HG03575 (cell line): ENCODE measurements around the gene TCF7L2.

Source experiments
- ATAC-seq: cut with Tn5 transposase; IDR thresholded peaks from one replicate; pipeline ENCODE4 v1.9.1; 2021; ENCODE audit not compliant: unreplicated experiment, insufficient number of reproducible peaks, low FRiP score; ENCODE audit errors: extremely low read depth

TCF7L2 gene

DNA sequence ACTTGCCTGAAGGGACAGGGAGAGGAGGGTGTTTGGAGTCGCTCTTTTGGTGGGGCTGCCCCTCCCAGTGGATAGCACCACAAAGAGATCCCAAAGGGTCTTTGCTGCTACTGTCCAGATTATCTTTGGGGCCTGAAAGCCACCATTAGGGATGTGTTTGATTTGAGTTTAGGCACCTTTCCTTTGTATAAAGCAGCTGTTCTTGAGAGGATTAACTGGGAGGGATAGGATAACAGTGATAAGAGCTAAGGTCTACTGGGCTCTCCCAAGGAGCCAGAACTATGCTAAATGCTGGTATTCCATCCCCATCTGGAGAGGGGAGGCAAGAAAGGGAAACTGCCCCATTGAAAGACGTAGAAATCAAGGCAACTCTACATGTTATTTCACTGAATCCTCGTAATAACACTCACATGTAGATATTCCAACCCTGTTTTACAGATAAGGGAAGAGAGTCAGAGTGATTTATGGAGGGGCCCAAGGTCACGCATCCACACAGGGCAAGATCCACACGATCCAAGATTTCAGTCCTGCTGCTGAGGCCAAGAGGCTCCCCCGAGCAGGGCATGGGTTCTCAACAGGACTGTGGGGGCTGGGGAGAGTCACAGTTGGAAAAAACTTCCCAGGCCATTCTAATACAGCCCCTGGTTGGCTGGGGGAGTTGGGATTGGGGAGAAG lies 11.1 kb upstream of the TCF7L2 start:
- no peak for ATAC-seq

DNA sequence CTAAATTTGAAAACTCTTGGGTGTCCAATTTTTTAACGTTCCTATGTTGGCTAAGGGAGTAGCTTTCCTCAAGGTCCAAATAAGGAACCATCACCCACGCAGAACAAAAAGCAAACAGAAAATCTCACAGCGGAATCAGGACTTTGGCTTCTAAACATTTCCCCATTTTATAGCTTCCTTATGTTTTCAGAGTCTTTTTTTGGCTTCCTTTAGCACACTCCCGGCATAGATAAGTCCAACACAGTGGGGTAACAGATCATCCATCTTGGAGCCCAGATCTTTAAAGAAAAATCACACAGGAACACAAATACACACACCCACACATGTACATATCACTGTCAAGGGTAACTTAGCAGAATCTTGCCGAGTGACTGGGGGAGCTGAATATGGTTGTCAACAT lies 4.2 kb upstream of the TCF7L2 start:
- no peak for ATAC-seq

DNA sequence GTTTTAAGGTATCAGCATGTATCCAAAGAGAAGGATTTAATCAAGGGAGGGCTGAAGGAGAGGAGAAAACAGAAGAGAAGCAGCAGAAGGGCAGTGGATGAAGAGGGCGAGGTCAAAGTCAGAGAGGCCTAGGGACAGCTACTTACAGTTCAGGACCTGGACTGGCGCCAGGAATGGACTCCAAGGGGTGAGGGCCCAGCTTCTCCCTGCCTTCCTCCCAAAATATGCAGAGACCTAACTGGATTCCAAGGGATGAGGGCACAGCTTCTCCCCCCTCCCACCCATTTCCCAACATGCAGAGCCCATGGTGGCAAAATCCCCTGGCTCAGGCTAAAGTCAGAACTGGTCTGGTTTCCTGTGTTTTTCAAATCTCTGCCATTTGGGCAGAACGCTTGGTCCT lies 3.4 kb upstream of the TCF7L2 start:
- no peak for ATAC-seq

DNA sequence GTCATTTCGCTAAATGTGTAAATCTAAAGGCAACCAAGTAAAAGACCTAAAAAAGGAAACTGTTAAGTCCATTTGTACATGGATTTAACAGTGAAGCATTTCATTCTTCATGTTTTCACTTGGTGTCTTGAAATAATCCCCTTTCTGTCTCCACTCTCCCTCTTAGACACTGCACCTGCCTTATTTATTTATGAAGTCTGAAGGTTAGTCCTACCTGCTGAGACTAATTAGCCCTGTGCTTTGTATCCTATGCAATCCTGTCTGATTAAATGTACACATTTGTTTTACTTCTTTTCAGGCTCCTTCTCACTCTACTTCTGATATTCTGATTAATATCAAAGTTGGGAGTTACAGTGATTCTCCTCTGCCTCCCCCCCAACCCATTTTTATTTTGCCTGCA lies 1.9 kb upstream of the TCF7L2 start:
- ATAC-seq, result no peak

DNA sequence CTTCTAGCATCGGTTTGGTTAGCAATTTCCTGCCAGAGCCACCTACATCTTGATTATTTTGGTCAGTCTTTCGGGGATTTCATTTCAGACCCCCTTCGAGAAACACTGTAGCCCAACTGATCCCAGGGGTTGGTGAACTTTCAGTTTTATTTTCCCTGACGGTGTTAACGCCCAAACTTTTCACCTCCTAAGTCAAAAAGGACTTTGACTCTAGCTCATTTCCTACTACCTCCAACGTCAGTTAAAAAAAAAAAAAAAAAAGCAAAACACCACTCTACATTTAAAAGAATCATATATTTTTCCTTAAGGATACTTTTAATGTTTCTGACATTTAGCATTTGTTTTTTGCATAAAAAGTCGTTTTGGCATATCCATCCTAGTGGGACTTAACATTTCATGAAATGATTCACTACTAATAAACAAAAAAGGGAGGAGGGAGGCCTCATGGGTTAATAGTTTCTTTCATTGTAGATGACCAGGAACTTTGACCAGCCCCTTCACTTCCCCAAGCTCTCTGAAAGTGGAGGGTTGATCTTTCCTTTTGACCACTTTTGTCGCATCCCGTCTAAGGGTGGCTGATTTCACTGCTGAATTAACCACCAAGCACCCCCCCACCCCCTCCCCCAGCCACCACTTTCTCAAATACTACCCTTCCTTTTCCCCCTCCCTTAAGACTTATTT lies 764 bp upstream of the TCF7L2 start:
- no peak for ATAC-seq

DNA sequence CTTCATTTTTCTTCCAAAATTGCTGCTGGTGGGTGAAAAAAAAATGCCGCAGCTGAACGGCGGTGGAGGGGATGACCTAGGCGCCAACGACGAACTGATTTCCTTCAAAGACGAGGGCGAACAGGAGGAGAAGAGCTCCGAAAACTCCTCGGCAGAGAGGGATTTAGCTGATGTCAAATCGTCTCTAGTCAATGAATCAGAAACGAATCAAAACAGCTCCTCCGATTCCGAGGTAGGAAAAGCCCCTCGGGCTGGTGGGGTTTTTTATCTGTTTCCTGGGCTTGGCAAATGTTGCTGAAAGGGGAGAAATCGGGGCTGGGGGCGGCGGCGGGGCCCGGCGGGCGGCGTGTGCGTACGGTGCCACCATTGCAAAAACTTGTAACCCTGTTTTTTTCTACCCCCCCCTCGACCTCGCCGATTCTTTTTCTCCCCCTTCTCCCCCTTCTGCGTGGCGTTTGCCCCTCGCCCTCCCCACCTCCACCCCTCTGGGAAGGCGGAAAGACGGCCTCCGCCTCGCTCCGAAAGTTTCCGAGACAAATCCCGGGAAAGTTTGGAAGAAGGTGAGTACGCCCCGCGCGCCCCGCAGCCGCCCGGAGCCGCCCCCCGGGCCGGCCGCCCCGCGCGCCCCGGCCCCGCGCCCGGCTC lies 789 bp downstream of the TCF7L2 start:
- ATAC-seq, result no peak

DNA sequence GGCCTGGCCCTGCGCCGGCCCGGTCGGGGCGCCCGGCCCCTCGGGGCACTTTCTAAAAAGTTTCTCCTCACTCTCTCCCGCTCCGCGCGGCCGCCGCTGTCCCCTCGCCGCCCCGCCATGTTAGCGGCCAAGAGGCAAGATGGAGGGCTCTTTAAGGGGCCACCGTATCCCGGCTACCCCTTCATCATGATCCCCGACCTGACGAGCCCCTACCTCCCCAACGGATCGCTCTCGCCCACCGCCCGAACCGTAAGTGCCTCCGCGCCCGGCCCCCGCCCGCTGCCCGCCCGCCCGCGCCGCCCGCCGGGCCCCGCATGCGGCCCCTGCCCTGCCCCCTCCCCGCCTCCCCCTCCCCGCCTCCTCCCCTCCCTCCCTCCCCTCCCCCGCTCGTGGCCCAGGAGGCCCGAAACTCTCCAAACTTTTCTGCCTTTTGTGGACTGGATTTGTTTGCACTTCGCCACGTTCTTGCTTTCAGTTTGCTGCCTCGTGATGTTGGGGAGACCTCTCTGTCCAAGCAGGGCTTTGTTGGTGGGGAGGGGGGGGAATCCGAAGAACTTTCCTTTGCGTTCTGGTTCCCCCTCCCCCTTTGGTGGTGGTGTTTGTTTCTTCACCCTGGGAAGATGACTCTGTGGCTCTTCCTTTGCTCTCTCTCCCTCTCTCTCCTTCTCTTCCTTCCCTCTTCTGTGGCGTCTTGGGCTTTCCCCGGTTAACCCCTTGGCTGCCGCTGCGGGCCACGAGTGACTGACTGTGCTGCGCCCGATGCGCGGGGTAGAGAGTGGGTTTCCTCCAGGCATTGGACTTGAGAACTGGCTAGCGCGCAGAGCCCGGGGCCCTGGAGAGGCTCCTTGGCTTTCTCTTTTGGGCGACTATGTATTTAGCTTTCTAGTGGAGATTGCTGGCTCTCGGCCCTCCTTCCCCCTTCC lies 1.6 kb downstream of the TCF7L2 start:
- ATAC-seq, result no peak

DNA sequence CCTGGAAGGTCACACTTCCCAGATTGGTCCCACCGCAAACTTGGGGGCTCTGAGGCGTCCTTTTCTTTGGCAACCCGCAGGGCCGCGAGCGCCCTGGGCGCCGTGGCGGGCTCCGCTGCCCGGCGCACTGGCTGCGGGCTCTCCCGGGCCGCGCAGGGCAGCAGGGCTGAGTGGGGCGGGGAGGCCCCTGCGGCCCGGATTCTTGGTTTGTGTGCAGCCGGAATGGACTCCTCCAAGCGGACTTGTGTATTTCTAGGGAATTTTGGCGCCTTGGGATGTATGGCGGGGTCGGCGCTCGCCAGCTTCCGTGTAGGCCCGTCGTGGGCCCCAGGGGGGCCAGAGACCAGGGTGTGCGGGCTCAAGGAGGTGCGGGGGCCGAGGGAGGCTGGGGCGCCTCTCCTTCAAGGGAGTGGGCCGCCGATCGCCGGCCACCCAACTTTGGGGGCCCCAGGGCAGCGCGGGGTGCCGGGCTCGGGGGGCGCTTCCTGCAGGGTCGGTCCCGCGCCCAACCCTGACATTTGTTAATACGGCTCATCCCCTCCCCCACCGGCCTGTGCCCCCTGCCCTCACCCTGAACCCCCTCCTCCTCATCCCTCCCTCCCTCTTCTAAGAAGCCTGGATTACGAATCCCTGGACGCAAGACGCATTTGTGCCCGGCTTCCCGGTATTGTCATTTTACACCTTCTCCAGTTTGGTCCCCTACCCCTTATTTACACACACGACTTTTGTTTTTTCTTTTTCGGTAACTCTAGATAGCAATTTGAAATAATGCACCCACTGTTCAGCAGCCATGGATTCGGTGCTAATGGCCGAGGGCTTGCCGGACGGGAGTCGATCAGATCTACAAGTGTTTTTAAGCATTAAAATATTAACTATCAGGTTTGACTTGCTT lies 2.5 kb downstream of the TCF7L2 start:
- ATAC-seq, result no peak

DNA sequence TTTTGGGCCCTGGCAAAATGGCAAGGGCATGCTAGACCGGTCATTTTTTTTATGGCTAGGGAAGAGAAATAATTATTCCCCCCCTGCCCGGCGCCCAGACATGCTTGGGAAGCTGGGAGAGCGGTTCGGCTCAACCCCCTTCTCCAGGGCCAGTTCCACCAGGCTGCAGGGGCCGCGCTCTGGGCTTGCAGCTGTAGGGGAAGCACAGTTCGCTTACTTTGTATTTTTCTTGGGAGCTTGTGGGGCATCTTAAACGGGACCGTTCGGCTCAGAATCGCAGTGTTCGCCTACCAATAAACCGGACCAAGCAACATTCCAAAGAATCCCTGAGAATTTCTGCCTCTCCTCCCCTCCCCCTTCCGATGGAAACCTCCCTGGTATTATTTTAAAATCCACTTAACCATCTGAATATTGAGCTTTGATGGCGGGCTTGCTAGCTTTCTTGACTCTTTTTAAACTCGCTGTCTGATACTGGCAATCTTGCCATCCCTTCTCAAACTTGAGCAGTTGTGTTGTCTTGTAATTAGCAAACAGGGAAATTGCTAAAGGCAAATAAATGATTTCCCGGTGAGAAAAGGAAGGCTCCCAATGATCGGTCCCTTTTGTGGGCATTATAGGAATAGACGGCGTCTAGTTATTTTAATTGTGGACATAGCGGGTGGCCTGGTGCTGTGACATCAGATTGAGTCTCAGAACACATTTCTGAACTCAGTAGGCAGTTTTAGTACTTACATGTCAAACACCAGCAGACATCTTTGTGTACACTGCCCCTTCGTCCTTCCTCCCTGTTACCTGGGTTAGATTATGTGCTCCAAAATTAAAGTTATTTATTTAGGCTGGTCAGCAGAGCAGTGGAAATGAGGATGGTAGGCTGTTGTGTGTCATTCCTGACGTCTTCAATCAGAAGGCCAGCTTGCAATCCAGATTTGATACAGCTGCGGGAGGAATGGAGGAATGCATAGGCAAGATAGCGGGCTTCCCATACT lies 3.4 kb downstream of the TCF7L2 start:
- ATAC-seq, result no peak

DNA sequence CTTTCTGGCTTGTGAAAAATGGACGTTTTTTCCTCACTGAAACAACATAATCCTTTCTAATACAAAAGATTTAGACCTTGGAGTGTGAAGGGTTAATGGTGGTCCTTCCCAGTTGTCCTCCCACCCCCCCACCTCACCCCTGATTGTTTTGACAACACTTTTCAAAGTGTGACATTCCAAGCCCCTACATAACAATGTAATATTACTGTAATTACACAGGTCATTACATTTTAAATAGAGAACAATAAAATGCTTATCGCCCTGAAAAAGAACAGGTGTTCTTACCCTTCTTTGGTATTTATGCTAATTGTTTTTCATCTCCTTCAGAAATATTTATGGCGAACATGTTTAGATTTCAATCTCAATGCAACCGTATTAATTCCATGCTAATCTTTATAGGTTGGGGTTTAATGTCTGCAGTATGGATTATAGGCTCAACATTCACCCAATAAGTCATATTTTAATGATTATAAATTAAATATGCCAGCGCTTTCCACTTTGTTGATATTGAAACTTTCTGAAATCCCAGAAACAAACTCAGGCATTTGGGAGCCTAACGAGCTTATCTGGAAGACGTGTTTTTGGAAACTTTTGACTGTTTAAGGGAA lies 5.0 kb downstream of the TCF7L2 start:
- ATAC-seq, result no peak

DNA sequence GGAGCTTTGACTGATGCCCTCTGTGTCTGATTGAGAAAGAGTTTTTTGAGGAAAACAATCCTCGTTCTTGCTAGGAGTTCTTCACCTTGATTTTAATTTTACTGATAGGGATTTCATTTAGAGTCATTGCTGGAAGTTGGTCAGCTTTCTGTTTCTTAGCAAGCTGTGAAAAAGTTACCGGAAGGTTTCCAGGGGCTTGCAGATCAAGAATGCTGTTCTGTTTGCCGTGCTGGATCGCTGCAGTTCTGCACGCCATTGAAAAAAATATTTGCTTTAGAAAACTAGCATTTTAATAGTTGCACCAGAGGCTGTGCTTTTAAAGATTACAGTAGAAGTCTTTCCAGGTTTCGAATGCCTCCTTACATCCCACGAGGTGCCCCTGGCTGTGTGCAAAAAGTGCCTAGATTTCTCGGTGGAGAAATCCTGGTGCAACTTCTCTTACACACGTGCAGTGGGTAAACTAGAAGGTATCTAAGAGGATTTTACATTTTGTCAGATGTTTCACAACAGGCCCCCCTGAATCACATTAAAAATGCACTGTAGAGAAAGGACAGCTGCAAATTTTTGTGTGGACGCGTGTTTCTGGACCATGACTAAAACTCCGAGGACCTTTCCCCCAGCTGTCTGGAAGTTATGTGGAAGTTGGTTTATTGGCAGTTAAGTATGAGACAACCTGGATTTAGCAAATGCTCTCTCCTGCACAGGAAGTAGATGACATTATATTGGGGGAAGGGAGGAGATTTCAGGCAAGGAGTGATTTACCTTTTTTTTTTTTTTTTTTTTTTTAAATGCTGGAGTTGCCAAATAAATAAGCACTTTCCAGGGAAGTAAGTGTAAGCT lies 5.8 kb downstream of the TCF7L2 start:
- ATAC-seq, result no peak

DNA sequence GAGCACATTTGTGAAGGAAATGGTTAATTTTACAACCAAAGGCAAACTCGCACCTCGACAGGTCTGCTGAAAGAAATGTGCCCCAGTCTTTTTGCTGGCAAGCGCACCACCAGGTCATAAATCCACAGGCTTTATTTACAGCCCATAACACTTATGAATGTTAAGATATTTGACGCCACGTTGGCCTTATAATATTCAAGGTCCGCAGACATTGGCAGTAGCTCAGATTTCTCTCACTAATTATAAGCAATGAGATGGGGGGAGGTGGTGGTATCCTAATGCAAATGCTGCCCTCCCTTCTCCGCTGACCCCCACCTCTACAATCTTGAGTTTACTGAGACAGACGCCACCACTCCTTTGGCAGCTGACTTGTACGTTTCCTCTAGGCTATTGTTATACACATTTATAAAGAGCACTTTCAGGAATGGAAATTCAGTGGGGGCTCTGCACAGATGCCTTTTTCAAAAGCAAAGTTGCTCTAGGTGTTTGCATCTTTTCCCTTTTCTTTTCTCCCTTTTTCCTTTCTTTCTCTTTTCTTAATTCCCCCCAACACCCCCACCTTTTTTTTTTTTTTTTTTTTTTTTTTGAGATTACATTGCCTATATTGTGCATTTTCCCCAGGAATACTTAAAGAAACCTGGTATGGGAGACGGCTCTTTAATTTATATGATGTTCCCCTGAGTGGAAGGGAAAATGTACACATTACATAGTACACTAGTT lies 6.7 kb downstream of the TCF7L2 start:
- no peak for ATAC-seq

DNA sequence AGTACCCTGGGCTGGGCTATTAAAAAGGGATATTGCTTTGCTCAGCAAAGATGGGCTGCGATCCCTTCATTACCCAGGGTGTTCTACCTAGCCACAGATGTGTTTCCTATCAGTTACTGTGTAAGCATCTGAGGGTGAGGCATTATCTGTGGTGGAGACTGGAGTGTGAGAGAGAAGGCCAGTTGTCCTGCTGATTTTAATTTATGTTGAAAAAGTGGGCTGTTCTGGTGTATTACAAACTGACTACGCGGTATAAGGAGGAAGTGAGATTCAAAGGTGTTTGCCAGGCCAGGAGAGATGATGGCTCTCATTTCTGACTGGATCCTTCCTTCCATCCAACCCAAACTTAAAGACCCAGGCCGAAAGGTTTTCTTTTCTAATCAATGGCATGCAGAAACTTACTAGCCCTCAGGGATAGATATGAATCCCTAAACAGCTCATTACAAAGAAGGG lies 7.6 kb downstream of the TCF7L2 start:
- no peak for ATAC-seq

DNA sequence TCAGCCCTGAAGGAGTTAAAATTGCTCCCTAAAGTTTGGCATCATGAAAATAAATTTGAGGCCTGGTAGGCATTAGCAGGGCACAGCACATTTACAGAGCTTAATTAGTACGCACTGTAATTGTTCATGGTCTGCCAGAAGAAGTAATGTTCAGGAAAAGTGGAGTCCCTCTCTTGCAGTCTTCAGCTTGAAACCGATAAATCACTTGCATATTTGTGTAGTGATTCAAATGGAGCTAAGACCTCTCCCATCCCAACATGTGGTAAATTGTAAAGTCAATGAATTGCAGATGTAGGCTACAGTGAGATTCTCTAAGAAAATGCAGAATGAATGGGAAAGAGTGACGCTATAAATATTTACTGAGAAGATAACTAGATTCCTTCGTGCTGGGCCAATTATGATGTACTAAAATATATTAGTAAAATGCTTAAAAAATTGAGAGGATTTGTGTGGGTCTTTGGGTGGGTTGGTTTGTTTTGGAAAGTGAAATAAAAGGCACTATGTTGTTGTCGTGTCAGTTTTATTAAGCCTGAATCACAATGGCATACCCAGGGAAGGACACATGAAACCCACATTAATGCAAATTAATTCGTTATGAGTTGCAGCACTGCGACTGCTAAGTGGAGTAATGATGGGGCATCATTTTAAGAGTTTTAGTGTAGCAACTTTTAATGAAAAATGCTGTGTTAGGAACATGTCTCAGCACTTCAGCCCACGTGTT lies 8.4 kb downstream of the TCF7L2 start:
- ATAC-seq, result no peak

DNA sequence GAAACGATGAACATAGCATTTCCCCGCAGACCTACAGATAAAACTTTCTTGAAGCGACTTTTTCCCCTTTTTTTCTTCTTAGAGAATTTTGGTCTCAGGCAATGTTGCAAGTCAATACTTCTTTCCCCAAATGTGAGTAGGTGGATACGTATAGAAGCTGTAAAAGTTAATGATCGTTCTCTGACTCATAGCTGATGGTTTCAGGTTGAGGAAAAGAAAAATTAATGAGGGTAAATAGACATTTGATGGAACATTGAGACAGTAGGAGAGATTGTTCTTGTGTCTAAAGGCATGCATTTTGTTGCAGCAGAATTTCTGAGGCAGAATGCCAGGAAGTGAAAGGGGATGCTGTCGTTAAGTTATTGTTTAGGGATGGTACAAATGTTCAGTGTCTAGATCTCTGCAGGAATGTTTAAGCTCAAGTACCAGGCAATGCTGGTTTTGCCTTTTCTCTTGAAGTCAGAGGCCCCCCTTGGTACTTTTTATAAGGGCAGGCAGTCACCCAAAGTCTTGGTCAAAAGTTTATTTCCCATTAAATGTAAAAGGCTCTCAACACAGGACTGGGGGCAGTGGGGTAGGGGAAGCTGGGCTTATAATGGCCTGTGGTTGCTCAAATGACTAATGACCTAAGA lies 9.3 kb downstream of the TCF7L2 start:
- no peak for ATAC-seq
